WI38 (cell line): ENCODE results near the gene C16orf92.
A peak's percentile ranks its signal among the peaks of the same experiment; 100 is the strongest.

ENCODE experiments used
- H3K4me3 ChIP-seq: 2 replicates; pipeline ENCODE4 v1.5.1; 2011; ENCODE audit warnings: low read depth, mild to moderate bottlenecking, control low read depth, low read length
- CTCF ChIP-seq: IDR thresholded peaks from 2 replicates; pipeline ENCODE4 v1.5.1; 2012; ENCODE audit warnings: low read depth, mild to moderate bottlenecking, control low read depth, low read length

Gene C16orf92

GRCh38 chr16:30002614-30003346 is 20.2 kb upstream of the C16orf92 start:
- no peak for TF ChIP-seq CTCF
- H3K4me3 ChIP-seq, result no peak overlapping the region

GRCh38 chr16:30003670-30004423 is 19.2 kb upstream of the C16orf92 start:
- no peak overlapping the region for H3K4me3 ChIP-seq
- no peak for TF ChIP-seq CTCF

GRCh38 chr16:30004424-30004776 is 18.6 kb upstream of the C16orf92 start:
- no peak overlapping the region for H3K4me3 ChIP-seq
- no peak for TF ChIP-seq CTCF

GRCh38 chr16:30004811-30005242 is 18.2 kb upstream of the C16orf92 start:
- H3K4me3 ChIP-seq, result no peak overlapping the region
- no peak for TF ChIP-seq CTCF

- H3K4me3 ChIP-seq, result no peak overlapping the region
- peak; percentile 78 for TF ChIP-seq CTCF
These were observed 17.5 kb upstream of the C16orf92 start for GRCh38 chr16:30005341-30006094.

- TF ChIP-seq CTCF, result no peak
- H3K4me3 ChIP-seq, result no peak overlapping the region
These were observed 16.9 kb upstream of the C16orf92 start for GRCh38 chr16:30006095-30006473.
